ENCODE data around the gene LGMN.

The LGMN gene

DNA sequence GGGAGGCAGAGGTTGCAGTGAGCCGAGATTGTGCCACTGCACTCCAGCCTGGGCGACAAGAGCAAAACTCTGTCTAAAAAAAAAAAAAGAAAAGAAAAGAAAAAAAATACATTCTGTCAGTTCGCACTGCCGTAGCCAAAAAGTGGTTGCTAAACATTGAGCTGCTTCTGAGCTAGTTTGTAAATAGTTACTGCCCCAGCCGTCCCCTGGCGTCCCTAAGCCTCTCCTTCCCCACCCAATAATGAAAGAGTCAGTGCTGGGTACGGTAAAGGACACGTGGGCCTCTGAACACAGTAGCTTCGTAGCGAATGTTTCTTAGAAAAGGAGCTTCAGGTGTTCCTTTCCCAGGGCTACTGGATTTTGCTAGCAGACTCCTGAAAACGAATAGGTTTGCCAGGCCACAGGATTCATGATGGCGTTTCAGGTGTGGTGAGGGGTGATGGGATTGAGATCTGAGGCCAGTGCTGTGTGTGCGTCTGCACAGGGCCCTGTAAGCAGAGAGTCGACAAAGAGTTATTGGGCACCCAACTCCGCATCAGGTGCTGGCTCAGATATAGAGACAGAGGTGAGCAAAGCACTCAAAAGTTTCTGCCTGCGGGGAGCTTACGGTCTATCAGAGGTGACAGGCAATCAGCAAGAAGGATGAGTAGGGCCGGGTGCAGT, 94.1 kb downstream of the LGMN start:
- Histone ChIP-seq H3K4me3 (ENCODE audit: low read length, poor library complexity, severe bottlenecking) (no peak overlapping the region), H3K36me3 (ENCODE audit: insufficient read depth, low read length) (peaks cover 61% of the 10 kb centered on the region; the same call in 1 of the 2 replicates), H3K9ac (ENCODE audit: low read depth, low read length, poor library complexity, severe bottlenecking) (no peak overlapping the region), H3K4me1 (ENCODE audit: insufficient read depth, low read length, poor library complexity, severe bottlenecking) (no peaks in the 10 kb centered on the region), H3K9me3 (ENCODE audit: insufficient read depth, low read depth, low read length) (no peaks in the 10 kb centered on the region), H3K27me3 (ENCODE audit: insufficient read depth, low read length, poor library complexity, severe bottlenecking) (no peaks in the 10 kb centered on the region), H3K79me2 (ENCODE audit: insufficient read depth, low read length) (no peaks in the 10 kb centered on the region), H3F3A (ENCODE audit: low read depth) (no peaks in the 10 kb centered on the region), H3K9me2 (replicated peaks; ENCODE audit: low read depth, low read length) (no peaks in the 10 kb centered on the region), H4K20me1 (ENCODE audit: insufficient read depth, low read length, poor library complexity, severe bottlenecking) (no peaks in the 10 kb centered on the region), H2AFZ (ENCODE audit: low read length) (no peak overlapping the region), H3K4me2 (ENCODE audit: low read depth, low read length, poor library complexity, severe bottlenecking) (no peak overlapping the region)
- no peak for TF ChIP-seq EZH2phosphoT487 (IDR thresholded peaks at IDR 0.05; ENCODE audit: borderline replicate concordance)
- TF ChIP-seq CTCF (conservative IDR thresholded peaks at IDR 0.05; ENCODE audit: low read length): no peak
